Measurements from ENCODE around the gene INSL6.

INSL6 gene

GRCh38 chr9:5140151-5140550, 45.3 kb downstream of the INSL6 start:
- TF ChIP-seq GATA2 (IDR thresholded peaks at IDR 0.05; ENCODE audit: low read depth, low read length): no peak
- TF ChIP-seq GATA3 (IDR thresholded peaks at IDR 0.05; ENCODE audit: low read depth, low read length): no peak

DNA sequence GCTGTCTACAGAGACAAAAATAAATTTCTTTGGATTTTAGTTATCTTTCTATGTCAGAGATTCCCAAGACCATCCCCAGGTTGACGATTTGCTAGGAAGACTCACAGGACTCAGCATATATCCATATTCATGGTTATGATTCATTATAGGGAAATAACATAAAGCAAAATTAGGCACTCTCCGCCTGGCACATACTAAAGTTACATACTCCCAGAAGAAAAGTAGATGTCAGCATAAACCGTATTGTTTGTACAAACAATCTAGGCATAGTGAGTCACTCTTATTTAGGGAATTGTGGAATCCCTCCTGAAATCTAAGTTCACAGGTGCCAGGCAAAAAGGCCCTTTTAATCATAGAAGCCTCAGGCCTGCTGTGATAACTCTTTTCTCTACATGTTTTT, 62.9 kb downstream of the INSL6 start:
- TF ChIP-seq GATA2 (IDR thresholded peaks at IDR 0.05; ENCODE audit: low read depth, low read length) (no peak), GATA3 (IDR thresholded peaks at IDR 0.05; ENCODE audit: low read depth, low read length) (no peak)

GRCh38 chr9:5122116-5122515, 63.3 kb downstream of the INSL6 start:
- TF ChIP-seq GATA3 (IDR thresholded peaks at IDR 0.05; ENCODE audit: low read depth, low read length) (no peak), GATA2 (IDR thresholded peaks at IDR 0.05; ENCODE audit: low read depth, low read length) (no peak)

DNA sequence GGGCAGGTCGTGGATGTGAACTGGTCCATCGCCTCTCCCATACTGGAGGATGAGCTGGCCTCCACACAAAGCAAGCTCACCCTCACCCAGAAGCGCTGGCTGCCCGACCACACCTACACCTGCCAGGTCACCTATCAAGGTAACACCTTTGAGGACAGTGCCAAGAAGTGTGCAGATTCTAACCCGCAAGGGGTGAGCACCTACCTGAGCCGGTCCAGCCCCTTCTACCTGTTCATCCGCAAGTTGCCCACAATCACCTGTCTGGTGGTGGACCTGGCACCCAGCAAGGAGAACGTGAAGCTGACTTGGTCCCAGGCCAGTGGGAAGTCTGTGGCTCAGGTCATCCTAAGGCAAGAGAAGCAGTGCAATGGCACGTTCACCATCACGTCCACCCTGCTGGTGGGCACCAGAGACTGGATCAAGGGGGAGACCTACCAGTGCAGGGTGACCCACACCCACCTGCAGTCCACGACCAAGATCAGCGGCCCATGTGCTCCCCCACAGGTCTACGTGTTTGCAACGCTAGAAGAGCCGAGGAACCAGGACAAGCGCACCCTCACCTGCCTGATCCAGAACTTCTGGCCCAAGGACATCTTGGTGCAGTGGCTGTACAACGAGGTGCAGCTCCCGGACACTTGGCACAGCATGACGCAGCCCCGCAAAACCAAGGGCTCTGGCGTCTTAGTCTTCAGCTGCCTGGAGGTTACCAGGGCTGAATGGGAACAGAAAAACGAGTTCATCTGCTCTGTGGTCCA, 71.3 kb downstream of the INSL6 start:
- TF ChIP-seq GATA3 (IDR thresholded peaks at IDR 0.05; ENCODE audit: low read depth, low read length) (no peak), GATA2 (IDR thresholded peaks at IDR 0.05; ENCODE audit: low read depth, low read length) (no peak)

Data from SH-SY5Y (cell line).